AG04449 (cell line): ENCODE data around the gene SPHK2.
"Not testable (repeated sequence)": the region's sequence is repeated elsewhere in the genome, so short reads cannot be mapped to it uniquely, and the experiment has no call there.

Experiments
- CTCF ChIA-PET: fragments of 350-600 bp; formaldehyde crosslinking; extraction: SDS; loops from one replicate; lab custom pipeline; 2021; ENCODE audit warnings: antibody characterized with exemption; lab: Yijun Ruan, JAX
- POLR2A ChIA-PET: fragments of 400-600, 350-600 bp; formaldehyde crosslinking; extraction: SDS; loops from one replicate; lab custom pipeline; 2020; ENCODE audit warnings: antibody characterized with exemption, inconsistent platforms; lab: Yijun Ruan, JAX
- DNase-seq: peaks from one replicate; pipeline ENCODE4 v3.0.0-alpha.2; 2010; ENCODE audit warnings: low read depth, low spot score
- H3K4me3 ChIP-seq: 2 replicates; pipeline ENCODE4 v1.5.1; 2011; ENCODE audit warnings: low read depth, mild to moderate bottlenecking, control low read depth, low read length
- CTCF ChIP-seq: IDR thresholded peaks from one replicate; pipeline ENCODE4 v1.5.1; 2011; ENCODE audit warnings: mild to moderate bottlenecking, moderate library complexity, low read length, control low read depth, inconsistent platforms; ENCODE audit not compliant: insufficient read depth; ENCODE audit errors: missing control alignments

SPHK2 gene

DNA sequence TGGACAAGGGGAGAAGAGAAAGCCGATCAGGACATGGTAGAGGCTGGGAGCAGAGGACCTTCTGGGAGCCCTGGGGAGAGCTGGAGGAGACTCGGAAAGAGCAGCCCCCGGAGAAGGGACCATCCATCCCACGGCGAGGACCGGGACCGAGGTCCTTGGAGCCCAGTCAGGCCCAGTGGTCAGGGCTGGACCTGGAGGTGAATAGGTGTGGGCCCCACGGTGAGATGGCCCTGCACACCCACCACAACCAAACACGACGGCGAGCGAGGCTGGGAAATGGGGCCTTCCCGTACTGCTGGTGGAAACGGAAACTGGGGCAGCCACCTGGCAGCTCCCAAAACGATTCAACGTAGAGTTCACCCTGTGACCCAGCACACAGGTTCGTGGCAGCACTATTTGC, 57.2 kb downstream of the SPHK2 start:
- H3K4me3 ChIP-seq, result no peak overlapping the region
- no peak for DNase-seq
- TF ChIP-seq CTCF, result no peak
- ChIA-PET POLR2A (no interaction called here), CTCF (interaction anchor here (1.4 to 8.5 kb wide), 12 partner anchors 8 to 109 kb away, joined by 5 to 58 read pairs (median 23); partner anchors contain the start of gene CA11)

DNA sequence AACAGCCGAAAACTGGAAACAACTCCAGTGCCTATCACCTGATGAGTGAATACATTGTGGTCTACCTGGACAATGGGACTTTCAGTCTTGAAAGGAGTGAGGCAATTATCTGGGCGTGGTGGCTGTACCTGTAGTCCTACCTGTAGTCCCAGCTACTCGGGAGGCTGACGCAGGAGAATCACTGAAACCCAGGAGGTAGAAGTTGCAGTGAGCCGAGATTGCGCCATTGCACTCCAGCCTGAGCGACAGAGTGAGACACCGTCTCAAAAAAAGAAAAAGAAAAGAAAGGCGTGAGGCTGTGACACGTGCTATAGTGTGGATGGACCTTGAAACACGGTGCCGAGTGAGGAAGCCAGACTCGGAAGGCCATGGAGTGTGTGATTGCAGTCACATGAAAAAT, 57.6 kb downstream of the SPHK2 start:
- no peak for DNase-seq
- CTCF ChIA-PET, result interaction anchor here (1.0 to 8.5 kb wide), 14 partner anchors 9 to 175 kb away, joined by 3 to 58 read pairs (median 14); partner anchors contain the start of genes CA11 and FUT2
- TF ChIP-seq CTCF, result no peak
- no peak overlapping the region for H3K4me3 ChIP-seq
- POLR2A ChIA-PET, result no interaction called here

DNA sequence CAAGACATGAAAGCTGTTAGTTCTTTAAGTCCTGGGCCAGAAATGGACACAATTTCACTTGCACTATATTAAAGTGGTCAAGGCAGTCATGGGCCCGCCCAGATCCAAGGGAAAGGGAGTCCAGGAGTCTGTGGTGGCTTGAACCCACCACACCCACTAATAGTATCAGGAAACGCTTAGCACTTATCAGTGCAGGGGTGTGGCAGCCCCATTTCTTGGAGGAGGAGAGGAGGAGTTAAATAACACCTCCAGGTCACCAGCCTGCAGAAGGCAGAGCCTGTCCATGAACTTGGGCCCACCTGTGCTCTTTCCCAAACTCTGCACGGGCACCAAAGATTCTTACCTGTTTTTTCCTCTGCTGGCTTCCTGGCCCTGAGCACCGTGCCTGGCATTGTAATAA, 58.9 kb downstream of the SPHK2 start:
- POLR2A ChIA-PET, result interaction anchor here (0.6 kb wide), 1 partner anchor 13 kb away, joined by 3 read pairs; no protein-coding TSS in a partner anchor
- CTCF ChIA-PET, result interaction anchor here (0.8 to 8.5 kb wide), 8 partner anchors 9 to 118 kb away, joined by 3 to 55 read pairs (median 4); partner anchors contain the start of genes CA11 and FUT2
- no peak for DNase-seq
- TF ChIP-seq CTCF, result no peak
- H3K4me3 ChIP-seq, result no peak overlapping the region

GRCh38 chr19:48680006-48680405, 60.7 kb downstream of the SPHK2 start:
- POLR2A ChIA-PET, CTCF ChIA-PET, H3K4me3 ChIP-seq, DNase-seq: not testable (repeated sequence)
